ENCODE results near the gene ADAMTSL2. TPM values are rescaled to one million over a fixed set of nuclear protein-coding genes. Genes with fewer than 3 reads are reported as not detected.
A peak's percentile ranks its signal among the peaks of the same experiment; 100 is the strongest.

Gene ADAMTSL2
- total RNA-seq, 1 donor from 2014 or later, result 17.4 TPM

- TF ChIP-seq CTCF (IDR thresholded peaks at IDR 0.05), result no peak
- H3K9me3 ChIP-seq, result peaks cover 3% of the 10 kb centered on the region
- intact Hi-C loops (cut with DNase I), result no loop called here
- ATAC-seq (no peak), DNase-seq (no peak)
- no peaks in the 10 kb centered on the region for H3K27me3 ChIP-seq
- peaks cover 15% of the 10 kb centered on the region for H3K4me1 ChIP-seq
- no peaks in the 10 kb centered on the region for H3K36me3 ChIP-seq
- H3K27ac ChIP-seq, result peak overlapping the region; percentile 55
- no peak overlapping the region for H3K4me3 ChIP-seq
These were observed 28.4 kb upstream of the ADAMTSL2 start for GRCh38 chr9:133505901-133506652.

- Histone ChIP-seq H3K36me3 (no peaks in the 10 kb centered on the region), H3K27ac (peak overlapping the region; percentile 55), H3K9me3 (peaks cover 3% of the 10 kb centered on the region), H3K4me3 (no peak overlapping the region), H3K4me1 (peaks cover 15% of the 10 kb centered on the region), H3K27me3 (no peaks in the 10 kb centered on the region)
- DNase-seq (no peak), ATAC-seq (peak; percentile 57)
- intact Hi-C loops (cut with DNase I), result no loop called here
- no peak for TF ChIP-seq CTCF (IDR thresholded peaks at IDR 0.05)
These were observed 27.9 kb upstream of the ADAMTSL2 start for GRCh38 chr9:133506653-133507038.

DNA sequence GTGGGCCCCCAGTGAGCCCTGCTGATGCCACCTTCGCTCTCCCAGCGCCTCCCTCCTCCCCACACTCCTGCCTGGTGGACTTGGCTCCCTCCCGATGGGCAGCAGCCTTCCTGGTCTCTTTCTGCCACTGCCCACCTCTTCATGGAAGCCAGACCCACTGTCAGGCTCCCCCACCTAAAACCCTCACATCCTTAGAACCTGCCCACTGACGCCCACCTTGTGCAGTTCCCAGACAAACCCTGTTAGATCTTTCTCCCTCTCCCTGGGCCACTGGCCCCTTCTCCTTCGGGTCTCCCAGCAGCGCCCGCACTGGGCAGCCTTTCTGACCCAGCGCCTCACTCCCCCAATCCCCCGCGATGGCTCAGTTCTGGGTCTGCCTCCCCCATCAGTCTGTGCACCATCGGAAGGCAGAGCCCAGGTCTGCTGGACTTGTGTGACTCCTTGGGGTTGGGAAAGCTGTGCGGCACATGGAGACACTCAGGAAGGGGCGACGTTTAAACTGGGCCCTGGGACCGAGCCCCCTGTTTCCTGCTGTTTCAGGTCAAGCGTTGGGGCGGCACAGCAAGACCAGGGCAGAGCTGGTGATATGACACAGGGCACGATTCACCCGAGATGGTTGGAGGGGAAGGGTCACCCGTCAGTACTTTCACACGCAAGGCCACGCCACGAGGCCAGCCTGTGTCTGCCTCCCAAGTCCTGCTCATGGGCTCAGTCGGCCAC, 27.1 kb upstream of the ADAMTSL2 start:
- no peaks in the 10 kb centered on the region for H3K36me3 ChIP-seq
- no peaks in the 10 kb centered on the region for H3K27me3 ChIP-seq
- H3K27ac ChIP-seq, result peak overlapping the region; percentile 32
- DNase-seq (no peak), ATAC-seq (no peak)
- intact Hi-C loops (cut with DNase I), result no loop called here
- no peak overlapping the region for H3K4me3 ChIP-seq
- no peak for TF ChIP-seq CTCF (IDR thresholded peaks at IDR 0.05)
- H3K4me1 ChIP-seq, result peaks cover 15% of the 10 kb centered on the region
- H3K9me3 ChIP-seq, result peaks cover 2% of the 10 kb centered on the region

DNA sequence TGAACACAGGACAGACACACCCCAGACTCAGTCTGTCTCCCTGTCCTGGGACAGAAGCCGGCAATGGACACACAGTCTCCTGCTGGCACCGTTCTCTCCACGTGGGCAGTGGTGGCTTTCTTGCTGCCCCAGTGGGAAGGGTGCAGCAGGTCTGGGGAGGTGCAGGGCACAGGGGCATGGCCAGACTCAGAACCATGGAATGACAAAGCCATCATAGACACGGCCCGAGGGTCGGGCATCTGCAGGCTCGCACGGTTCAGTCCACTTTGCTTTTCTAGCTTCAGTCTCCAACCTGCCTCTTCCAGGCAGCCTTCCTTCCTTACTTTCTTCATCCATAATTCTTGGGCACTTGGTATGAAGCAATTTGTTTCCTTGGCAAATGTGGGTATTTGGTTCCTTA, 26.5 kb upstream of the ADAMTSL2 start:
- no peaks in the 10 kb centered on the region for H3K27me3 ChIP-seq
- no peak for TF ChIP-seq CTCF (IDR thresholded peaks at IDR 0.05)
- peaks cover 15% of the 10 kb centered on the region for H3K4me1 ChIP-seq
- H3K9me3 ChIP-seq, result no peaks in the 10 kb centered on the region
- H3K4me3 ChIP-seq, result no peak overlapping the region
- DNase-seq, result no peak
- ATAC-seq, result no peak
- intact Hi-C loops (cut with DNase I), result no loop called here
- H3K36me3 ChIP-seq, result no peaks in the 10 kb centered on the region
- no peak overlapping the region for H3K27ac ChIP-seq

DNA sequence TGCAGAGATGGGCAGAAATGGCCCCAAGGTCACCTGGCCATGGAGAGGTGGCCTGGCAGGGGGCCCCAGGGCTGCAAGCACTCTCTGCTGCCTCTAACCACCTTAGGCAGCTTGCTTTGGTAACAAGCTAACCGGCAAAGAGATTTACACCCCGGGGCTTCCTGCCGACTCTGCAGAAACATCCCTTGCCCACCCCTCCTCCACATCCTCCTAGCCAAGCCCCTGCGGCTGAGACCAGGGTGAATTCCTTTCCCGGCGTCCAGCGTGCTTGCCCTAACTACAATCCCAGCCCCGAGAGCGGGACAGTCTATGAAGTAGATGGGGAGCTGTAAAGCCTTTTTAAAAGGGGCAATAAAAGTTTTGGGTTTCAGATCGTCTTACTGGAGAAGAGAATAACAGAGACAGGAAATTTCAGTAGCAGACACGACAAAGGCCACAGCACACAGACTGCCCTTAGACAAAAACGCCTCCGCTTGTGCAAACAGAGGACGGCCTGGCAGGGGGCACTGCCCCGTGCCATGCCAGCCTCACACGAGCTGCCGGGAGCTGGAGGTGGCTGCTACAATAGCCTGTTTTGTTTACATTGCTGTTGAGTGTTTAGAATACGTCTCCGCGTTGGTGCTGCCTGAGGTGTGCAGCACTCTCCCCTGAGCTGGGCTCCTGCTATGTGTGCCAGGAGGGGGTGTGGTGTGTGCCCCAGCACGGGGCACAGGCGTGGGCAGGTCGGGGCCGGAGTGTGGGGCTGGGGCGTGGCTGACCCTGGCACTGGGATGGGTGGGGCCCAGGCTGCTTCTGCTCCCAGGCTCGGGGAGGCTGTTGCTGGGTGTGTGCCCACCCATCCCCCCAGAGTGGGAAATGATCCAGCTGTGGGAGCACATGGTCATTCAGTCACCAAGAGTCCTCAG, 25.1 kb upstream of the ADAMTSL2 start:
- intact Hi-C loops (cut with DNase I), result no loop called here
- ATAC-seq, result peak; percentile 60
- Histone ChIP-seq H3K36me3 (no peaks in the 10 kb centered on the region), H3K4me3 (no peak overlapping the region), H3K27ac (peak overlapping the region; percentile 36), H3K27me3 (no peaks in the 10 kb centered on the region), H3K9me3 (no peaks in the 10 kb centered on the region), H3K4me1 (peaks cover 20% of the 10 kb centered on the region)
- DNase-seq, result no peak
- no peak for TF ChIP-seq CTCF (IDR thresholded peaks at IDR 0.05)

Data from upper lobe of right lung (tissue), 1 donor.